ENCODE results near the gene INSIG1. TPM values are rescaled to one million over a fixed set of nuclear protein-coding genes. Genes with fewer than 3 reads are reported as not detected.

INSIG1 gene
- total and polyA plus RNA-seq, 2 experiments from 2014 or later = 70.3 to 131 TPM

DNA sequence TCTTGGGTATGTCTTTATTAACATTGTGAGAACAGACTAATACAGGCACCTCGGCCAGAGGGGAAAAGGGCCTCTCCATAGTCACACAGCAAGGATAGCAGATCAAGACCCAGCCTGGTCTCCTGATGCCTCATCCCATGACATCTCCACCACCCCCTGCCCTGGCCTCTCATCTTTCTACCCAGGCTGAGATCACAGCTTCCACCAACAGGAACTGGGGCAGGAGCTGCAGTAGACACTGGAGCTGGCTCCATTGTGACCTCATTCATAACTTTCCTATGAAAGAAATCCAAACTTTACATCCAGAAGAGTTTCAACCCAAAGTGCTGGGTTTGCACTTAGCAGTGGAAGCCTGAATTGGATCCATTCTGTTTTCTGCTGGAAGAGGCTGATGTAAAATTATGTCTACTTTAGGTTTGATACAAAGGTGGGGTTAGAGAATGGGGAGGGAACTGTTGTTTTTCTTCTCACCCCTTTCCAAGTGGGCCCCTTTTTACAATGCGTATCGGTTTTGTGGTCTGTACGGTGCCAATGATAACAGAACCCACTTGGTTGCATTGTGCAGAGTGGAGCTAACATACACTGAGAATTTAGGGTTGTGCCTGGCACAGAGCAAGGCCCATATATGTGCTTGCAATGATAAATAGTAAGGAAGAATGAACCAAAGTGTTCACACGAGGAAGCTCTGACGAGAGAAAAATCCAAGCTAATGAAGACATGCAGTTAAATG, 28.6 kb upstream of the INSIG1 start:
- DNase-seq (ENCODE audit: low spot score) (no peak), ATAC-seq (no peak)
- Mint-ChIP-seq H3K27ac (no peak overlapping the region), H3K9me3 (peaks cover 3% of the 10 kb centered on the region), H3K36me3 (ENCODE audit: low read depth) (no peaks in the 10 kb centered on the region; the same call in 2 of the 3 replicates), H3K4me3 (no peak overlapping the region), H3K4me1 (peaks cover 2% of the 10 kb centered on the region; the same call in 1 of the 3 replicates), H3K27me3 (ENCODE audit: insufficient read depth, low read depth, poor library complexity) (no peaks in the 10 kb centered on the region)
- no peak overlapping the region for H3K27ac ChIP-seq (ENCODE audit: low read depth)
- H3K9me2 ChIP-seq (ENCODE audit: insufficient read depth) = no peaks in the 10 kb centered on the region
- no peaks in the 10 kb centered on the region for H3F3A ChIP-seq (replicated peaks; ENCODE audit: low read depth)
- H3K27me3 ChIP-seq (ENCODE audit: insufficient read depth) = no peaks in the 10 kb centered on the region
- H3K4me3 ChIP-seq = no peak overlapping the region
- no peak overlapping the region for H2AFZ ChIP-seq
- H3K4me1 ChIP-seq (ENCODE audit: insufficient read depth) = no peaks in the 10 kb centered on the region
- H3K4me2 ChIP-seq = no peak overlapping the region
- TF ChIP-seq STAT1 (IDR thresholded peaks at IDR 0.05; ENCODE audit: unreplicated experiment) (no peak), JUNB (IDR thresholded peaks at IDR 0.05; ENCODE audit: unreplicated experiment) (no peak), CTCF (conservative IDR thresholded peaks at IDR 0.05; ENCODE audit: low read depth in 2 of 2) (no peak), EZH2 (IDR thresholded peaks at IDR 0.05; ENCODE audit: low read depth, unreplicated experiment) (no peak), REST (IDR thresholded peaks at IDR 0.05; ENCODE audit: unreplicated experiment) (no peak)
- H3K36me3 ChIP-seq (ENCODE audit: insufficient read depth) = no peaks in the 10 kb centered on the region
- H4K20me1 ChIP-seq (replicated peaks; ENCODE audit: insufficient read depth) = no peaks in the 10 kb centered on the region
- no peaks in the 10 kb centered on the region for H3K79me2 ChIP-seq (replicated peaks; ENCODE audit: insufficient read depth)

GRCh38 chr7:155269766-155270585, 27.7 kb upstream of the INSIG1 start:
- Mint-ChIP-seq H3K4me1 (peaks cover 2% of the 10 kb centered on the region; the same call in 1 of the 3 replicates), H3K36me3 (ENCODE audit: low read depth) (no peaks in the 10 kb centered on the region; the same call in 2 of the 3 replicates), H3K9me3 (peaks cover 3% of the 10 kb centered on the region), H3K4me3 (no peak overlapping the region), H3K27me3 (ENCODE audit: insufficient read depth, low read depth, poor library complexity) (no peaks in the 10 kb centered on the region), H3K27ac (no peak overlapping the region)
- no peak overlapping the region for H2AFZ ChIP-seq
- H3K79me2 ChIP-seq (replicated peaks; ENCODE audit: insufficient read depth) = no peaks in the 10 kb centered on the region
- H3K27me3 ChIP-seq (ENCODE audit: insufficient read depth) = no peaks in the 10 kb centered on the region
- no peaks in the 10 kb centered on the region for H3K36me3 ChIP-seq (ENCODE audit: insufficient read depth)
- no peaks in the 10 kb centered on the region for H3F3A ChIP-seq (replicated peaks; ENCODE audit: low read depth)
- TF ChIP-seq ZNF114 (CRISPR knock-in tag; IDR thresholded peaks at IDR 0.05) (no peak), ZNF331 (CRISPR knock-in tag; IDR thresholded peaks at IDR 0.05; ENCODE audit: low read depth) (no peak)
- TF ChIP-seq, protein P1, sequence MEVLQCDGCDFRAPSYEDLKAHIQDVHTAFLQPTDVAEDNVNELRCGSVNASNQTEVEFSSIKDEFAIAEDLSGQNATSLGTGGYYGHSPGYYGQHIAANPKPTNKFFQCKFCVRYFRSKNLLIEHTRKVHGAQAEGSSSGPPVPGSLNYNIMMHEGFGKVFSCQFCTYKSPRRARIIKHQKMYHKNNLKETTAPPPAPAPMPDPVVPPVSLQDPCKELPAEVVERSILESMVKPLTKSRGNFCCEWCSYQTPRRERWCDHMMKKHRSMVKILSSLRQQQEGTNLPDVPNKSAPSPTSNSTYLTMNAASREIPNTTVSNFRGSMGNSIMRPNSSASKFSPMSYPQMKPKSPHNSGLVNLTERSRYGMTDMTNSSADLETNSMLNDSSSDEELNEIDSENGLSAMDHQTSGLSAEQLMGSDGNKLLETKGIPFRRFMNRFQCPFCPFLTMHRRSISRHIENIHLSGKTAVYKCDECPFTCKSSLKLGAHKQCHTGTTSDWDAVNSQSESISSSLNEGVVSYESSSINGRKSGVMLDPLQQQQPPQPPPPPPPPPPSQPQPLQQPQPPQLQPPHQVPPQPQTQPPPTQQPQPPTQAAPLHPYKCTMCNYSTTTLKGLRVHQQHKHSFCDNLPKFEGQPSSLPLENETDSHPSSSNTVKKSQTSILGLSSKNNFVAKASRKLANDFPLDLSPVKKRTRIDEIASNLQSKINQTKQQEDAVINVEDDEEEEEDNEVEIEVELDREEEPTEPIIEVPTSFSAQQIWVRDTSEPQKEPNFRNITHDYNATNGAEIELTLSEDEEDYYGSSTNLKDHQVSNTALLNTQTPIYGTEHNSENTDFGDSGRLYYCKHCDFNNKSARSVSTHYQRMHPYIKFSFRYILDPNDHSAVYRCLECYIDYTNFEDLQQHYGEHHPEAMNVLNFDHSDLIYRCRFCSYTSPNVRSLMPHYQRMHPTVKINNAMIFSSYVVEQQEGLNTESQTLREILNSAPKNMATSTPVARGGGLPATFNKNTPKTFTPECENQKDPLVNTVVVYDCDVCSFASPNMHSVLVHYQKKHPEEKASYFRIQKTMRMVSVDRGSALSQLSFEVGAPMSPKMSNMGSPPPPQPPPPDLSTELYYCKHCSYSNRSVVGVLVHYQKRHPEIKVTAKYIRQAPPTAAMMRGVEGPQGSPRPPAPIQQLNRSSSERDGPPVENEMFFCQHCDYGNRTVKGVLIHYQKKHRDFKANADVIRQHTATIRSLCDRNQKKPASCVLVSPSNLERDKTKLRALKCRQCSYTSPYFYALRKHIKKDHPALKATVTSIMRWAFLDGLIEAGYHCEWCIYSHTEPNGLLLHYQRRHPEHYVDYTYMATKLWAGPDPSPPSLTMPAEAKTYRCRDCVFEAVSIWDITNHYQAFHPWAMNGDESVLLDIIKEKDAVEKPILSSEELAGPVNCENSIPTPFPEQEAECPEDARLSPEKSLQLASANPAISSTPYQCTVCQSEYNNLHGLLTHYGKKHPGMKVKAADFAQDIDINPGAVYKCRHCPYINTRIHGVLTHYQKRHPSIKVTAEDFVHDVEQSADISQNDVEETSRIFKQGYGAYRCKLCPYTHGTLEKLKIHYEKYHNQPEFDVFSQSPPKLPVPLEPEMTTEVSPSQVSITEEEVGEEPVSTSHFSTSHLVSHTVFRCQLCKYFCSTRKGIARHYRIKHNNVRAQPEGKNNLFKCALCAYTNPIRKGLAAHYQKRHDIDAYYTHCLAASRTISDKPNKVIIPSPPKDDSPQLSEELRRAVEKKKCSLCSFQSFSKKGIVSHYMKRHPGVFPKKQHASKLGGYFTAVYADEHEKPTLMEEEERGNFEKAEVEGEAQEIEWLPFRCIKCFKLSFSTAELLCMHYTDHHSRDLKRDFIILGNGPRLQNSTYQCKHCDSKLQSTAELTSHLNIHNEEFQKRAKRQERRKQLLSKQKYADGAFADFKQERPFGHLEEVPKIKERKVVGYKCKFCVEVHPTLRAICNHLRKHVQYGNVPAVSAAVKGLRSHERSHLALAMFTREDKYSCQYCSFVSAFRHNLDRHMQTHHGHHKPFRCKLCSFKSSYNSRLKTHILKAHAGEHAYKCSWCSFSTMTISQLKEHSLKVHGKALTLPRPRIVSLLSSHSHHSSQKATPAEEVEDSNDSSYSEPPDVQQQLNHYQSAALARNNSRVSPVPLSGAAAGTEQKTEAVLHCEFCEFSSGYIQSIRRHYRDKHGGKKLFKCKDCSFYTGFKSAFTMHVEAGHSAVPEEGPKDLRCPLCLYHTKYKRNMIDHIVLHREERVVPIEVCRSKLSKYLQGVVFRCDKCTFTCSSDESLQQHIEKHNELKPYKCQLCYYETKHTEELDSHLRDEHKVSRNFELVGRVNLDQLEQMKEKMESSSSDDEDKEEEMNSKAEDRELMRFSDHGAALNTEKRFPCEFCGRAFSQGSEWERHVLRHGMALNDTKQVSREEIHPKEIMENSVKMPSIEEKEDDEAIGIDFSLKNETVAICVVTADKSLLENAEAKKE (CRISPR knock-in tag; IDR thresholded peaks at IDR 0.05) = no peak
- ATAC-seq = no peak
- H3K4me2 ChIP-seq = no peak overlapping the region
- no peaks in the 10 kb centered on the region for H4K20me1 ChIP-seq (replicated peaks; ENCODE audit: insufficient read depth)
- no peak for DNase-seq (ENCODE audit: low spot score)
- no peak overlapping the region for H3K27ac ChIP-seq (ENCODE audit: low read depth)
- H3K4me1 ChIP-seq (ENCODE audit: insufficient read depth) = no peaks in the 10 kb centered on the region
- no peak overlapping the region for H3K4me3 ChIP-seq
- H3K9me2 ChIP-seq (ENCODE audit: insufficient read depth) = no peaks in the 10 kb centered on the region

Data from GM23338 (cell line).